IMR-90 (cell line): Measurements from ENCODE around the gene VAMP8.

ENCODE experiments used
- MAFK ChIP-seq: IDR thresholded peaks from 2 replicates; pipeline ENCODE4 v1.6.1; 2012; ENCODE audit warnings: low read depth, low read length, improper control_type of control experiment
- POLR2A ChIP-seq: IDR thresholded peaks from 2 replicates; pipeline ENCODE4 v1.6.1; 2012; ENCODE audit warnings: mild to moderate bottlenecking, low read depth, low read length
- TF ChIP-seq, protein P1 (sequence below): conservative IDR thresholded peaks from 2 replicates; pipeline ENCODE4 v1.5.1; 2012; ENCODE audit warnings: mild to moderate bottlenecking, low read depth, low read length, improper control_type of control experiment

- no peak for TF ChIP-seq POLR2A
- TF ChIP-seq, protein P1, sequence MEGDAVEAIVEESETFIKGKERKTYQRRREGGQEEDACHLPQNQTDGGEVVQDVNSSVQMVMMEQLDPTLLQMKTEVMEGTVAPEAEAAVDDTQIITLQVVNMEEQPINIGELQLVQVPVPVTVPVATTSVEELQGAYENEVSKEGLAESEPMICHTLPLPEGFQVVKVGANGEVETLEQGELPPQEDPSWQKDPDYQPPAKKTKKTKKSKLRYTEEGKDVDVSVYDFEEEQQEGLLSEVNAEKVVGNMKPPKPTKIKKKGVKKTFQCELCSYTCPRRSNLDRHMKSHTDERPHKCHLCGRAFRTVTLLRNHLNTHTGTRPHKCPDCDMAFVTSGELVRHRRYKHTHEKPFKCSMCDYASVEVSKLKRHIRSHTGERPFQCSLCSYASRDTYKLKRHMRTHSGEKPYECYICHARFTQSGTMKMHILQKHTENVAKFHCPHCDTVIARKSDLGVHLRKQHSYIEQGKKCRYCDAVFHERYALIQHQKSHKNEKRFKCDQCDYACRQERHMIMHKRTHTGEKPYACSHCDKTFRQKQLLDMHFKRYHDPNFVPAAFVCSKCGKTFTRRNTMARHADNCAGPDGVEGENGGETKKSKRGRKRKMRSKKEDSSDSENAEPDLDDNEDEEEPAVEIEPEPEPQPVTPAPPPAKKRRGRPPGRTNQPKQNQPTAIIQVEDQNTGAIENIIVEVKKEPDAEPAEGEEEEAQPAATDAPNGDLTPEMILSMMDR: no peak
- TF ChIP-seq MAFK: no peak
These were observed 16.5 kb upstream of the VAMP8 start for GRCh38 chr2:85560812-85561279.
